Measurements from ENCODE around the gene FAM78A. TPM values are rescaled to one million over a fixed set of nuclear protein-coding genes. Genes with fewer than 3 reads are reported as not detected.

The FAM78A gene
- total RNA-seq, 1 experiment from 2014 or later, result 0.72 TPM

- no peak for DNase-seq (ENCODE audit: extremely low read depth, low read depth)
Measured at GRCh38 chr9:131240047-131240921, 36.0 kb downstream of the FAM78A start.

- DNase-seq (ENCODE audit: extremely low read depth, low read depth), result no peak
Measured at GRCh38 chr9:131239161-131239975, 36.9 kb downstream of the FAM78A start.

GRCh38 chr9:131238402-131239021 is 37.8 kb downstream of the FAM78A start:
- DNase-seq (ENCODE audit: extremely low read depth, low read depth), result no peak

GRCh38 chr9:131237931-131238401 is 38.3 kb downstream of the FAM78A start:
- peak; percentile 26 for DNase-seq (ENCODE audit: extremely low read depth, low read depth)

- DNase-seq (ENCODE audit: extremely low read depth, low read depth), result no peak
Measured at GRCh38 chr9:131237291-131237690, 39.0 kb downstream of the FAM78A start.

GRCh38 chr9:131236761-131237160 is 39.5 kb downstream of the FAM78A start:
- DNase-seq (ENCODE audit: extremely low read depth, low read depth), result no peak

- DNase-seq (ENCODE audit: extremely low read depth, low read depth), result no peak
Measured at GRCh38 chr9:131236161-131236560, 40.1 kb downstream of the FAM78A start.

GRCh38 chr9:131235480-131235851 is 40.8 kb downstream of the FAM78A start:
- DNase-seq (ENCODE audit: extremely low read depth, low read depth), result no peak

- no peak for DNase-seq (ENCODE audit: extremely low read depth, low read depth)
Measured at GRCh38 chr9:131234799-131235479, 41.4 kb downstream of the FAM78A start.

GRCh38 chr9:131233995-131234394 is 42.3 kb downstream of the FAM78A start:
- DNase-seq (ENCODE audit: extremely low read depth, low read depth), result no peak

- DNase-seq (ENCODE audit: extremely low read depth, low read depth), result no peak
Measured at GRCh38 chr9:131233556-131233955, 42.8 kb downstream of the FAM78A start.

- no peak for DNase-seq (ENCODE audit: extremely low read depth, low read depth)
Measured at GRCh38 chr9:131228988-131229387, 47.3 kb downstream of the FAM78A start.

- no peak for DNase-seq (ENCODE audit: extremely low read depth, low read depth)
Measured at GRCh38 chr9:131227959-131228460, 48.3 kb downstream of the FAM78A start.

- no peak for DNase-seq (ENCODE audit: extremely low read depth, low read depth)
Measured at GRCh38 chr9:131227112-131227958, 49.0 kb downstream of the FAM78A start.

- no peak for DNase-seq (ENCODE audit: extremely low read depth, low read depth)
Measured at GRCh38 chr9:131226226-131226625, 50.1 kb downstream of the FAM78A start.

- DNase-seq (ENCODE audit: extremely low read depth, low read depth), result no peak
Measured at GRCh38 chr9:131222460-131222859, 53.9 kb downstream of the FAM78A start.

- no peak for DNase-seq (ENCODE audit: extremely low read depth, low read depth)
Measured at GRCh38 chr9:131220485-131220884, 55.8 kb downstream of the FAM78A start.

GRCh38 chr9:131218370-131218769 is 57.9 kb downstream of the FAM78A start:
- DNase-seq (ENCODE audit: extremely low read depth, low read depth), result no peak

GRCh38 chr9:131217331-131218031 is 58.8 kb downstream of the FAM78A start:
- DNase-seq (ENCODE audit: extremely low read depth, low read depth), result no peak

Measured in NCI-H460 (cell line).